Muscle of leg (tissue), 11 donors: ENCODE data around the gene OSBP. TPM values are rescaled to one million over a fixed set of nuclear protein-coding genes. Genes with fewer than 3 reads are reported as not detected.
A peak's percentile ranks its signal among the peaks of the same experiment; 100 is the strongest.
"Not testable (repeated sequence)": the region's sequence is repeated elsewhere in the genome, so short reads cannot be mapped to it uniquely, and the experiment has no call there.

Source experiments
- DNase-seq: peaks from one replicate; pipeline ENCODE4 v3.0.0; 2013
- H3K27ac ChIP-seq: one replicate; pipeline ENCODE4 v1.5.1; 2013; ENCODE audit warnings: mild to moderate bottlenecking, low read length, control low read depth
- H3K27me3 ChIP-seq: one replicate; pipeline ENCODE4 v1.6.1; 2013; ENCODE audit warnings: low read length; ENCODE audit not compliant: control insufficient read depth, insufficient read depth
- H3K36me3 ChIP-seq: one replicate; pipeline ENCODE4 v1.6.1; 2013; ENCODE audit warnings: low read length; ENCODE audit not compliant: control insufficient read depth, insufficient read depth
- H3K4me1 ChIP-seq: one replicate; pipeline ENCODE4 v1.6.1; 2013; ENCODE audit warnings: low read length; ENCODE audit not compliant: control insufficient read depth, insufficient read depth
- H3K4me3 ChIP-seq: one replicate; pipeline ENCODE4 v1.5.1; 2013; ENCODE audit warnings: low read length, control low read depth
- H3K9me3 ChIP-seq: replicated peaks from 2 replicates; pipeline ENCODE4 v1.6.1; 2013; ENCODE audit warnings: low read depth, low read length; ENCODE audit not compliant: control insufficient read depth
- WGBS: methylation state at CpG from one replicate; pipeline ENCODE4 v1.1.5; 2013; ENCODE audit warnings: missing lambda C conversion rate; ENCODE audit not compliant: insufficient coverage; 5-methylcytosine and 5-hydroxymethylcytosine counted together
- polyA plus RNA-seq, 8 donors: library from polyadenylated mRNA; unstranded; fragments of 120-200 nt; gene quantifications; one replicate each; pipeline versions ENCODE4 v1.2.1 to v1.2.3, GENCODE V29; 2013; ENCODE audit warnings: inconsistent platforms in 1 of 8, low replicate concordance in 1 of 8; ENCODE audit not compliant: insufficient read length in 8 of 8, insufficient read depth in 1 of 8
- total RNA-seq: library from RNA; stranded (reverse); fragments of 120-200 nt; gene quantifications from one replicate; pipeline ENCODE4 v1.2.4, GENCODE V29; 2013

The OSBP gene
- total and polyA plus RNA-seq, 9 donors: 32.6 to 60.3 (median 47.7) TPM

GRCh38 chr11:59630493-59630892 is 14.9 kb upstream of the OSBP start:
- H3K27me3 ChIP-seq: no peaks in the 10 kb centered on the region
- H3K9me3 ChIP-seq: no peaks in the 10 kb centered on the region
- peaks cover 8% of the 10 kb centered on the region for H3K36me3 ChIP-seq
- no peak overlapping the region for H3K27ac ChIP-seq
- no peak for DNase-seq
- no peak overlapping the region for H3K4me3 ChIP-seq
- no CpG with 5 or more reads among the region's 2 CpGs for WGBS
- no peaks in the 10 kb centered on the region for H3K4me1 ChIP-seq

- Histone ChIP-seq H3K36me3 (peaks cover 4% of the 10 kb centered on the region), H3K9me3 (no peaks in the 10 kb centered on the region), H3K4me3 (no peak overlapping the region), H3K4me1 (no peaks in the 10 kb centered on the region), H3K27me3 (no peaks in the 10 kb centered on the region), H3K27ac (no peak overlapping the region)
- DNase-seq: no peak
These were observed 14.4 kb upstream of the OSBP start for GRCh38 chr11:59629996-59630395.

GRCh38 chr11:59626969-59627368 is 11.4 kb upstream of the OSBP start:
- H3K4me3 ChIP-seq, H3K27ac ChIP-seq, H3K27me3 ChIP-seq, DNase-seq, H3K4me1 ChIP-seq, H3K36me3 ChIP-seq, H3K9me3 ChIP-seq: not testable (repeated sequence)
- WGBS: 72% methylated on average over 3 of the region's 4 CpGs

DNA sequence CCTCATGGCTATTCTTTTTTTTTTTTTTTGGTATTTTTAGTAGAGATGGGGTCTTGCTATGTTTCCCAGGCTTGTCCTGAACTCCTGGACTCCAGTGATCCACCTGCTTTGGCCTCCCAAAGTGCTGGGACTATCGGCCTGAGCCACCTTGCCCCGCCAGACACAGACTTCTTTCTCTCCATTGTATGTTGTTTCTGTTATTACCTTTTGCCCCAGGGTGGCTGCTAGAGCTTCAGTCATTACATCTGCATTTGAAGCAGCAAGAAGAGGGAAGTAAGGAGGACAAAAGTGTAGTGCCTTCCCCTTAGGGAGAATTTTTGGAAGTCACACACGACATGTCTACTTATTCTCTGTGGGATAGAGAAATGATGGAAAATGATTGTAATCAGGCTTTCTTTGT is 10.1 kb upstream of the OSBP start:
- Histone ChIP-seq H3K9me3 (no peaks in the 10 kb centered on the region), H3K4me1 (no peaks in the 10 kb centered on the region), H3K27ac (no peak overlapping the region), H3K4me3 (no peak overlapping the region), H3K36me3 (peaks cover 4% of the 10 kb centered on the region), H3K27me3 (no peaks in the 10 kb centered on the region)
- no peak for DNase-seq
- WGBS: no CpG with 5 or more reads among the region's 3 CpGs

GRCh38 chr11:59617876-59618275 is 2.3 kb upstream of the OSBP start:
- no peak for DNase-seq
- Histone ChIP-seq H3K4me1 (peaks cover 12% of the 10 kb centered on the region), H3K27me3 (no peaks in the 10 kb centered on the region), H3K4me3 (no peak overlapping the region), H3K27ac (no peak overlapping the region), H3K9me3 (no peaks in the 10 kb centered on the region), H3K36me3 (no peaks in the 10 kb centered on the region)
- WGBS: no CpG with 5 or more reads among the region's 1 CpG

DNA sequence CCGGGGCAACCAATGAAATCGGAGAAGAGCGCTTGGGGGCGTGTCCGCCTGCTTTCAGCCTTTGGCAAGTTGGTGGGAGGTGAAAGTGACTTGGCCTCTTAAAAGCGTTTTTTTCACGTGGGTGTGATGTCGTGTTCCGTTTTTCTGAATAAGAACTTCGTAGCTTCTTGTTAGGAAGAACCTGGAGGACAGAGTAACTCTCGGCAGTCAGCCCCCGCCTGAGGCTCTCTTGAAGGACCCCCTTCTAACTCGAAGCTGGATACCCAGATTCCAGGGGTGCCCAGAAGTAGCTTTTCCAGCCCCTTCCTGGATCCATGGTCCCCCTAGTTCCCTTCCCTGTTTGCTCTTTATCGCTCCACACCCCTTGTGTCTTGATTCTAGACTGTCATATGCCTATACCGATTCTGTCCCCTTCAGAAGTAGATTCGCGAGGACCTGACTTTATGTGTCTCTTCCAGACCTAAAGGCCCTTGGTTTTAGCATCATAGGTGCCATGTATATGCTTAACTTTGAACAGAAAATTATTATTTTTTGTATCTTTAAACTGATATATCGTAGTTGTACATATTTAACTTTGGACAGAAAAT is 915 bp upstream of the OSBP start:
- Histone ChIP-seq H3K4me3 (peak overlapping the region; percentile 60), H3K36me3 (no peaks in the 10 kb centered on the region), H3K27ac (peak overlapping the region; percentile 98), H3K4me1 (peaks cover 24% of the 10 kb centered on the region), H3K9me3 (no peaks in the 10 kb centered on the region), H3K27me3 (no peaks in the 10 kb centered on the region)
- 0% methylated on average over 13 of the region's 18 CpGs for WGBS
- no peak for DNase-seq

GRCh38 chr11:59615120-59615636 is 396 bp downstream of the OSBP start:
- peak; percentile 46 for DNase-seq
- Histone ChIP-seq H3K4me3 (peak overlapping the region; percentile 93), H3K27ac (peak overlapping the region; percentile 91), H3K36me3 (peaks cover 2% of the 10 kb centered on the region), H3K4me1 (peaks cover 27% of the 10 kb centered on the region), H3K27me3 (no peaks in the 10 kb centered on the region), H3K9me3 (no peaks in the 10 kb centered on the region)
- under 1% methylated on average over 51 of the region's 51 CpGs for WGBS

- Histone ChIP-seq H3K27me3 (no peaks in the 10 kb centered on the region), H3K4me3 (peak overlapping the region; percentile 93), H3K9me3 (no peaks in the 10 kb centered on the region), H3K4me1 (peaks cover 30% of the 10 kb centered on the region), H3K36me3 (peaks cover 6% of the 10 kb centered on the region), H3K27ac (peak overlapping the region; percentile 87)
- peak; percentile 39 for DNase-seq
- WGBS: 4% methylated on average over 9 of the region's 13 CpGs
These were observed 1.1 kb downstream of the OSBP start for GRCh38 chr11:59614277-59615119.

- Histone ChIP-seq H3K4me1 (peaks cover 30% of the 10 kb centered on the region), H3K27ac (peak overlapping the region; percentile 89), H3K9me3 (no peaks in the 10 kb centered on the region), H3K27me3 (no peaks in the 10 kb centered on the region), H3K36me3 (peaks cover 29% of the 10 kb centered on the region), H3K4me3 (no peak overlapping the region)
- 54% methylated on average over 5 of the region's 6 CpGs for WGBS
- peak; percentile 73 for DNase-seq
These were observed 3.7 kb downstream of the OSBP start for GRCh38 chr11:59611570-59612565.
